ENCODE measurements around the gene PPOX. TPM values are rescaled to one million over a fixed set of nuclear protein-coding genes. Genes with fewer than 3 reads are reported as not detected.

PPOX gene
- 31.4 TPM for total RNA-seq

GRCh38 chr1:161165742-161166668, at the start of gene PPOX:
PPOX (plus strand) TSS chr1:161166426; CDS start chr1:161166848, 422 bp downstream.

GRCh38 chr1:161117759-161118581, 48.3 kb upstream of the PPOX start, which contains the start of the genes NIT1 and PFDN2:
NIT1 (plus strand) TSS chr1:161118105; CDS start chr1:161118177, 72 bp downstream.
PFDN2 (minus strand) TSS chr1:161118037; CDS start chr1:161118026, 11 bp downstream.

GRCh38 chr1:161132410-161133219, 33.6 kb upstream of the PPOX start, which contains the start of gene DEDD:
DEDD (minus strand) TSS chr1:161132667; CDS start chr1:161124462, 8,205 bp downstream.

GRCh38 chr1:161153682-161154337, 12.4 kb upstream of the PPOX start, which contains the start of gene UFC1:
UFC1 (plus strand) TSS chr1:161153978; CDS start chr1:161153998, 20 bp downstream.

GRCh38 chr1:161159087-161159912, 6.9 kb upstream of the PPOX start, which contains the start of gene USP21:
USP21 (plus strand) TSS chr1:161159500; CDS start chr1:161160641, 1,141 bp downstream.

GRCh38 chr1:161177112-161177935, 11.1 kb downstream of the PPOX start, which contains the start of gene B4GALT3:
B4GALT3 (minus strand) TSS chr1:161177507; CDS start chr1:161176060, 1,447 bp downstream.

GRCh38 chr1:161198897-161199431, 32.7 kb downstream of the PPOX start, which contains the start of gene ADAMTS4:
ADAMTS4 (minus strand) TSS chr1:161199054; CDS start chr1:161198627, 427 bp downstream.

GRCh38 chr1:161201836-161202712, 35.8 kb downstream of the PPOX start, which contains the start of gene NDUFS2:
NDUFS2 (plus strand) TSS chr1:161202367; CDS start chr1:161202386, 19 bp downstream.

GRCh38 chr1:161215076-161215475, 48.9 kb downstream of the PPOX start, which contains the start of gene FCER1G:
FCER1G (plus strand) TSS chr1:161215295; CDS start chr1:161215322, 27 bp downstream.

Small RNA genes lying within 50 kb of the gene (small RNA-seq; reads per million reads assigned to genes)
- not detected for gene RF01225

Other genes with a start within 250 kb of the PPOX start
- not detected for gene ITLN2, start 211.6 kb upstream of the PPOX start, total RNA-seq
- gene F11R, start 145.3 kb upstream of the PPOX start, total RNA-seq = 11.5 TPM
- 52.1 TPM for gene TSTD1, start 127.5 kb upstream of the PPOX start, total RNA-seq
- 93.4 TPM for gene USF1, start 120.4 kb upstream of the PPOX start, total RNA-seq
- gene ARHGAP30, start 96.5 kb upstream of the PPOX start, total RNA-seq = 1.6 TPM
- not detected for gene NECTIN4, start 76.9 kb upstream of the PPOX start, total RNA-seq
- gene KLHDC9, start 68.1 kb upstream of the PPOX start, total RNA-seq = 15.5 TPM
- 64.4 TPM for gene PFDN2, start 48.4 kb upstream of the PPOX start, total RNA-seq
- 19.1 TPM for gene NIT1, start 48.3 kb upstream of the PPOX start, total RNA-seq
- gene DEDD, start 33.8 kb upstream of the PPOX start, total RNA-seq = 24.7 TPM
- gene UFC1, start 12.4 kb upstream of the PPOX start, total RNA-seq = 137 TPM
- 14.5 TPM for gene USP21, start 6.9 kb upstream of the PPOX start, total RNA-seq
- 19.8 TPM for gene B4GALT3, start 11.1 kb downstream of the PPOX start, total RNA-seq
- 1.2 TPM for gene ADAMTS4, start 32.6 kb downstream of the PPOX start, total RNA-seq
- 143 TPM for gene NDUFS2, start 35.9 kb downstream of the PPOX start, total RNA-seq
- gene FCER1G, start 48.9 kb downstream of the PPOX start, total RNA-seq = 5.3 TPM
- gene APOA2, start 57.2 kb downstream of the PPOX start, total RNA-seq = not detected
- 23.5 TPM for gene TOMM40L, start 59.6 kb downstream of the PPOX start, total RNA-seq
- not detected for gene NR1I3, start 71.8 kb downstream of the PPOX start, total RNA-seq
- 27.9 TPM for gene PCP4L1, start 92.3 kb downstream of the PPOX start, total RNA-seq
- 1.2 TPM for gene MPZ, start 143.5 kb downstream of the PPOX start, total RNA-seq
- gene SDHC, start 148.0 kb downstream of the PPOX start, total RNA-seq = 21.0 TPM
- gene CFAP126, start 201.4 kb downstream of the PPOX start, total RNA-seq = 6.5 TPM

All from diencephalon (tissue), 1 donor.